ENCODE data around the gene IFI6. TPM values are rescaled to one million over a fixed set of nuclear protein-coding genes. Genes with fewer than 3 reads are reported as not detected.
A peak's percentile ranks its signal among the peaks of the same experiment; 100 is the strongest.

IFI6 gene
- total RNA-seq, 1 experiment from 2014 or later: 14.8 TPM

DNA sequence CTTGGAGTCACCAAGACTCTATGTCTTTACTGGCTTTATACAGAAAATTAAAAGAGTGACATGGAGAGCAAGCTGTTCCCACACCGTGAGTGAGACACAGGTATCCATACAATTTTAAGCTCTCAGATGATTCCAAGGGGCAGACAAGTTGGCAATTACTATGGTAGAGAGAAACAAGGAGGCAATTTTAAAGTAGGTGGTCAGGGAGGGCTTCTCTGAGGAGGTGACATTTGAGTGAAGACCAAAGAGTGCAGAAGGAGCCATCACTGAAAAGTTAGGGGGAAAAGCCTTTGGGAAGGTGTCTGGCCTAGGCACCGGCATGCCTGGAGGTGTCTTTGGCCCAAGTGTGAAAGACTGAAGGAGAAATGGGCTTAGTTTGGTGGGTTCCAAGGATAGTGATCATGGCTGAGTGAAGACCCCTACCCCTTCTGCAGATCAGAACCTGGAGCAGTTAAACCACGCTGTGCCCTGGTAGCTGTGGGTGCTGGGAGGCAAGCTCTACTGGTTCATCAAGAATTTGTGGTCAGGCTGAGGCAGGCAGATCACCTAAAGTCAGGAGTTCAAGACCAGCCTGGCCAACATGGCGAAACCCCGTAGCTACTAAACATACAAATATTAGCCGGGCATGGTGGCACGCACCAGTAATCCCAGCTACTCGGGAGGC is 10.4 kb downstream of the IFI6 start (continued):
- TF ChIP-seq ZBTB33 (IDR thresholded peaks at IDR 0.05; ENCODE audit: extremely low read depth, insufficient replicate concordance, low read length) (no peak), TCF7L2 (IDR thresholded peaks at IDR 0.05; ENCODE audit: borderline replicate concordance, extremely low read depth, insufficient read depth, insufficient read length) (no peak), YY1 (IDR thresholded peaks at IDR 0.05; ENCODE audit: extremely low read depth, insufficient replicate concordance, low read depth, low read length) (no peak), POLR2A (IDR thresholded peaks at IDR 0.05; ENCODE audit: borderline replicate concordance, extremely low read depth, insufficient read depth, insufficient read length) (no peak), RAD21 (IDR thresholded peaks at IDR 0.05; ENCODE audit: low read depth) (no peak), ZNF274 (IDR thresholded peaks at IDR 0.05; ENCODE audit: low read depth, low read length) (no peak), EZH2 (IDR thresholded peaks at IDR 0.05) (no peak), CEBPB (IDR thresholded peaks at IDR 0.05; ENCODE audit: low read depth) (no peak), ELF1 (IDR thresholded peaks at IDR 0.05; ENCODE audit: borderline replicate concordance, low read depth) (no peak)

DNA sequence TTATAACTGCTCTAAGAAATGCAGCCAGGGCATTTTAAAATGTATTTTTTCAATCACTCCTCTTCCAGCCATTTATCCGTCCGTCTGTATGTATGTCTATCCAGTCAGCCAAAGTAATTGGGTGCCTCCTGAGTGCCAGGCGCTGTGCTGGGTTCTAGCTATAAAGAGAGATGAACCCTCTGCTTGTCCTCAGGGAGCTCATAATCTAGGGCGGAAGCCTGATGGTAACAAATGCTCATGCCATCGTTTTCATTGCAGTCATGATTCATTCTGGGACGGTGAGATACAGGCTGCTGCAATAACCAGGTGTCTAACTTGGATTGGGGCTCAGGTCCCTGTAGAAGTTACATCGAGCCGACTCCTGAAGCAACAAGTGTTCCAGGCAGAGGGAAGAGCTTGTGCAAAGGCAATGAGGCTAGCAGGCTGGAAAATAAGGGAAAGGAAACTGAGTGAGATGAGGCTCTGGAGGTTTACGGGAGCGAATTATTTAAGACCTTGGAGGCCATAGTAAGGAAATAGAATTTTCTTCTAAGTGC is 11.6 kb downstream of the IFI6 start:
- BruUV-seq (replicated peaks): no TSS peak
- no peaks in the 10 kb centered on the region for H3K9me2 ChIP-seq (ENCODE audit: insufficient read depth)
- no peak; the same call in 1 of the 2 replicates for ATAC-seq
- no peaks in the 10 kb centered on the region for H3K79me2 ChIP-seq (ENCODE audit: insufficient read depth, low read length)
- ChIA-PET RAD21 (ENCODE audit: low non-redundant PET in 1 of 2, low total read pairs in 2 of 2, uncharacterized antibody in 2 of 2, unreplicated experiment in 2 of 2) (no interaction called here), POLR2A (no interaction called here), CTCF (interaction anchor here (1.3 to 5.3 kb wide), 3 partner anchors 9 to 52 kb away, joined by 4 to 74 read pairs (median 9); no protein-coding TSS in a partner anchor)
- DNase-seq (ENCODE audit: low read depth, low spot score): no peak
- no peaks in the 10 kb centered on the region for H3K27me3 ChIP-seq (ENCODE audit: insufficient read depth, low read length)
- H3K4me1 ChIP-seq (ENCODE audit: control insufficient read depth in 1 of 2, insufficient read depth in 2 of 2, low read length in 2 of 2): peaks cover 21 to 55% of the 10 kb centered on the region in 2 experiments
- intact Hi-C loops (cut with micrococcal nuclease): loop anchor here (5.0 kb wide), 3 partner anchors 243 to 348 kb away; no protein-coding TSS in a partner anchor
- peak overlapping the region; percentile 58 for H3K4me3 ChIP-seq (replicated peaks in 1 of 2; ENCODE audit: low read depth in 1 of 2, low read length in 2 of 2)
- TF ChIP-seq TCF7L2 (IDR thresholded peaks at IDR 0.05; ENCODE audit: borderline replicate concordance, extremely low read depth, insufficient read depth, insufficient read length): no peak
- no peak for TF ChIP-seq EZH2 (IDR thresholded peaks at IDR 0.05)
- no peak for TF ChIP-seq JUND (IDR thresholded peaks at IDR 0.05)
- TF ChIP-seq POLR2A (IDR thresholded peaks at IDR 0.05; ENCODE audit: borderline replicate concordance, extremely low read depth, insufficient read depth, insufficient read length): no peak
- no peak for TF ChIP-seq CEBPB (IDR thresholded peaks at IDR 0.05; ENCODE audit: low read depth)
- TF ChIP-seq SIN3A (IDR thresholded peaks at IDR 0.05; ENCODE audit: low read depth): no peak
- TF ChIP-seq ZFX (IDR thresholded peaks at IDR 0.05): no peak
- peak overlapping the region; percentile 70 for H3K9ac ChIP-seq (ENCODE audit: low read length)
- H3K36me3 ChIP-seq (ENCODE audit: control insufficient read depth in 1 of 2, insufficient read depth in 2 of 2, low read length in 2 of 2): no peaks in the 10 kb centered on the region
- no peaks in the 10 kb centered on the region for H3K9me3 ChIP-seq (ENCODE audit: control insufficient read depth in 1 of 2, insufficient read depth in 1 of 2, low read depth in 1 of 2, low read length in 2 of 2)
- peak overlapping the region; percentile 88 for H3K4me2 ChIP-seq (ENCODE audit: low read length)
- no peaks in the 10 kb centered on the region for H4K20me1 ChIP-seq (ENCODE audit: insufficient read depth)
- peak overlapping the region; percentile 96 for H2AFZ ChIP-seq (ENCODE audit: low read depth, low read length, poor library complexity, severe bottlenecking)
- H3K27ac ChIP-seq (ENCODE audit: low read depth, low read length): no peak overlapping the region

All from HCT116 (cell line).